SK-N-SH treated with all-trans-retinoic acid at 6 μM for 48 hours (cell line): ENCODE data around the gene FOXN3.

Experiments
- ARNTL ChIP-seq: fragments of 450-650 bp; formaldehyde crosslinking; IDR thresholded peaks from 2 replicates; pipeline ENCODE4 v1.5.0; 2020; ENCODE audit warnings: low read depth, mild to moderate bottlenecking, moderate library complexity, borderline replicate concordance
- CSDC2 ChIP-seq: fragments of 250-450 bp; sonication (Bioruptor Pico); IDR thresholded peaks from 2 replicates; pipeline ENCODE4 v1.5.0; 2020; ENCODE audit warnings: mild to moderate bottlenecking, moderate library complexity
- GLIS3 ChIP-seq: fragments of 250-450 bp; sonication (Bioruptor Pico); IDR thresholded peaks from 2 replicates; pipeline ENCODE4 v1.5.0; 2020; ENCODE audit warnings: mild to moderate bottlenecking, moderate library complexity
- OSR1 ChIP-seq: fragments of 250-450 bp; sonication (Bioruptor Pico); IDR thresholded peaks from 2 replicates; pipeline ENCODE4 v1.8.0; 2022; ENCODE audit warnings: moderate library complexity, mild to moderate bottlenecking, inconsistent platforms
- PATZ1 ChIP-seq: fragments of 250-450 bp; sonication (Bioruptor Pico); IDR thresholded peaks from 2 replicates; pipeline ENCODE4 v1.8.0; 2020; ENCODE audit warnings: mild to moderate bottlenecking, moderate library complexity, borderline replicate concordance
- SNAI2 ChIP-seq: fragments of 250-450 bp; sonication (Bioruptor Pico); IDR thresholded peaks from 2 replicates; pipeline ENCODE4 v1.5.0; 2020; ENCODE audit warnings: mild to moderate bottlenecking, moderate library complexity
- TCF4 ChIP-seq: fragments of 250-450 bp; sonication (Bioruptor Pico); IDR thresholded peaks from 2 replicates; pipeline ENCODE4 v1.8.0; 2021; ENCODE audit warnings: mild to moderate bottlenecking, moderate library complexity, borderline replicate concordance
- TOX ChIP-seq: fragments of 250-450 bp; sonication (Bioruptor Pico); IDR thresholded peaks from 2 replicates; pipeline ENCODE4 v1.8.0; 2021; ENCODE audit warnings: mild to moderate bottlenecking, moderate library complexity, borderline replicate concordance
- ZC3H10 ChIP-seq: fragments of 250-450 bp; sonication (Bioruptor Pico); IDR thresholded peaks from 2 replicates; pipeline ENCODE4 v1.5.1; 2021; ENCODE audit warnings: mild to moderate bottlenecking, moderate library complexity
- ZFP30 ChIP-seq: fragments of 450-650 bp; formaldehyde crosslinking; IDR thresholded peaks from 2 replicates; pipeline ENCODE4 v1.5.0; 2022; ENCODE audit warnings: mild to moderate bottlenecking, moderate library complexity
- ZNF565 ChIP-seq: fragments of 450-650 bp; formaldehyde crosslinking; conservative IDR thresholded peaks from 2 replicates; pipeline ENCODE4 v1.5.0; 2020; ENCODE audit warnings: low read depth, mild to moderate bottlenecking, moderate library complexity
- TF ChIP-seq, protein P1 (sequence below): fragments of 250-450 bp; sonication (Bioruptor Pico); IDR thresholded peaks from 2 replicates; pipeline ENCODE4 v1.5.0; 2020; ENCODE audit warnings: mild to moderate bottlenecking, moderate library complexity
- TF ChIP-seq, protein P2 (sequence below): fragments of 250-450 bp; sonication (Bioruptor Pico); IDR thresholded peaks from 2 replicates; pipeline ENCODE4 v1.5.1; 2020; ENCODE audit warnings: low read depth, mild to moderate bottlenecking, moderate library complexity

DNA sequence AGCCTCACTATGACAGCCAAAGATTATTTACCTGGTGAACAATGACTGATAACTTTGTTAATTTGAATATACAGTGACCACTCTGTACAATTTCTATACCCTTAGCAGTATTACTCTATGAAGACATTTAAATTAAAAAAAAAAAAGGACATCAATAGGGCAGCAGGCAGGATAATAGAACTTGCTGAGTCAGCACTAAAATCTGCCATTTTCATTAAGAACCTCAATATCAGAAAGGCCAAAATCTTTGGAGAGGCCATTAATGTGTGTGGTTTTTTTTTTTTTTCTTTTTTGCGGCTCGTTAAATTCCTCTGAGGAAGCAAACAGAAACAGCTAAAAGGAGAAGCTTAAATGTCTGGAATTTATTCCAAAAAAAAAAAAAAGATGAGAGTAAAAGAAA lies 73.7 kb downstream of the FOXN3 start:
- TF ChIP-seq GLIS3 (CRISPR knock-in tag), result no peak
- TF ChIP-seq SNAI2 (CRISPR knock-in tag), result no peak
- TF ChIP-seq, protein P1, sequence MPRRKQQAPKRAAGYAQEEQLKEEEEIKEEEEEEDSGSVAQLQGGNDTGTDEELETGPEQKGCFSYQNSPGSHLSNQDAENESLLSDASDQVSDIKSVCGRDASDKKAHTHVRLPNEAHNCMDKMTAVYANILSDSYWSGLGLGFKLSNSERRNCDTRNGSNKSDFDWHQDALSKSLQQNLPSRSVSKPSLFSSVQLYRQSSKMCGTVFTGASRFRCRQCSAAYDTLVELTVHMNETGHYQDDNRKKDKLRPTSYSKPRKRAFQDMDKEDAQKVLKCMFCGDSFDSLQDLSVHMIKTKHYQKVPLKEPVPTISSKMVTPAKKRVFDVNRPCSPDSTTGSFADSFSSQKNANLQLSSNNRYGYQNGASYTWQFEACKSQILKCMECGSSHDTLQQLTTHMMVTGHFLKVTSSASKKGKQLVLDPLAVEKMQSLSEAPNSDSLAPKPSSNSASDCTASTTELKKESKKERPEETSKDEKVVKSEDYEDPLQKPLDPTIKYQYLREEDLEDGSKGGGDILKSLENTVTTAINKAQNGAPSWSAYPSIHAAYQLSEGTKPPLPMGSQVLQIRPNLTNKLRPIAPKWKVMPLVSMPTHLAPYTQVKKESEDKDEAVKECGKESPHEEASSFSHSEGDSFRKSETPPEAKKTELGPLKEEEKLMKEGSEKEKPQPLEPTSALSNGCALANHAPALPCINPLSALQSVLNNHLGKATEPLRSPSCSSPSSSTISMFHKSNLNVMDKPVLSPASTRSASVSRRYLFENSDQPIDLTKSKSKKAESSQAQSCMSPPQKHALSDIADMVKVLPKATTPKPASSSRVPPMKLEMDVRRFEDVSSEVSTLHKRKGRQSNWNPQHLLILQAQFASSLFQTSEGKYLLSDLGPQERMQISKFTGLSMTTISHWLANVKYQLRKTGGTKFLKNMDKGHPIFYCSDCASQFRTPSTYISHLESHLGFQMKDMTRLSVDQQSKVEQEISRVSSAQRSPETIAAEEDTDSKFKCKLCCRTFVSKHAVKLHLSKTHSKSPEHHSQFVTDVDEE (CRISPR knock-in tag), result no peak
- no peak for TF ChIP-seq PATZ1 (CRISPR knock-in tag)
- TF ChIP-seq ZFP30 (CRISPR knock-in tag), result no peak
- TF ChIP-seq OSR1 (CRISPR knock-in tag), result no peak
- TF ChIP-seq TOX (CRISPR knock-in tag), result no peak
- no peak for TF ChIP-seq TCF4 (CRISPR knock-in tag)
- TF ChIP-seq CSDC2 (CRISPR knock-in tag), result no peak
- TF ChIP-seq, protein P2, sequence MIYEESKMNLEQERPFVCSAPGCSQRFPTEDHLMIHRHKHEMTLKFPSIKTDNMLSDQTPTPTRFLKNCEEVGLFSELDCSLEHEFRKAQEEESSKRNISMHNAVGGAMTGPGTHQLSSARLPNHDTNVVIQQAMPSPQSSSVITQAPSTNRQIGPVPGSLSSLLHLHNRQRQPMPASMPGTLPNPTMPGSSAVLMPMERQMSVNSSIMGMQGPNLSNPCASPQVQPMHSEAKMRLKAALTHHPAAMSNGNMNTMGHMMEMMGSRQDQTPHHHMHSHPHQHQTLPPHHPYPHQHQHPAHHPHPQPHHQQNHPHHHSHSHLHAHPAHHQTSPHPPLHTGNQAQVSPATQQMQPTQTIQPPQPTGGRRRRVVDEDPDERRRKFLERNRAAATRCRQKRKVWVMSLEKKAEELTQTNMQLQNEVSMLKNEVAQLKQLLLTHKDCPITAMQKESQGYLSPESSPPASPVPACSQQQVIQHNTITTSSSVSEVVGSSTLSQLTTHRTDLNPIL, result no peak
- TF ChIP-seq ARNTL (CRISPR knock-in tag), result no peak
- no peak for TF ChIP-seq ZNF565 (CRISPR knock-in tag)
- no peak for TF ChIP-seq ZC3H10 (CRISPR knock-in tag)
